IMR-90 (cell line): ENCODE results near the gene ITFG2. TPM values are rescaled to one million over a fixed set of nuclear protein-coding genes. Genes with fewer than 3 reads are reported as not detected.

Experiments used
- BHLHE40 ChIP-seq: fragments of 150-350 bp; IDR thresholded peaks from 2 replicates; pipeline ENCODE4 v1.6.1; 2016; ENCODE audit warnings: mild to moderate bottlenecking, low read depth, low read length
- CEBPB ChIP-seq: IDR thresholded peaks from 2 replicates; pipeline ENCODE4 v1.6.1; 2012; ENCODE audit warnings: low read depth, low read length, improper control_type of control experiment
- MAZ ChIP-seq: IDR thresholded peaks from 2 replicates; pipeline ENCODE4 v1.6.1; 2012; ENCODE audit warnings: low read depth, mild to moderate bottlenecking, low read length, improper control_type of control experiment, moderate library complexity, borderline replicate concordance
- MXI1 ChIP-seq: IDR thresholded peaks from 2 replicates; pipeline ENCODE4 v1.6.1; 2012; ENCODE audit warnings: low read depth, mild to moderate bottlenecking, low read length, moderate library complexity, borderline replicate concordance
- SMC3 ChIP-seq: fragments of 150-350 bp; IDR thresholded peaks from 2 replicates; pipeline ENCODE4 v1.6.1; 2016; ENCODE audit warnings: low read depth, mild to moderate bottlenecking, antibody characterized with exemption, low read length, moderate library complexity
- USF2 ChIP-seq: fragments of 150-350 bp; IDR thresholded peaks from 2 replicates; pipeline ENCODE4 v1.6.1; 2017; ENCODE audit warnings: mild to moderate bottlenecking, antibody characterized with exemption, low read length, low read depth
- polyA plus RNA-seq, 3 experiments: library from polyadenylated mRNA; depleted of rRNA; stranded (reverse); fragments of >200 nt; gene quantifications; 2 replicates each; pipeline ENCODE4 v1.2.3, GENCODE V29; 2012; ENCODE audit warnings: low replicate concordance in 1 of 3
- total RNA-seq: library from RNA; depleted of rRNA; stranded (reverse); fragments of >200 nt; gene quantifications from 2 replicates; pipeline ENCODE4 v1.2.3, GENCODE V29; 2012

ITFG2 gene
- total and polyA plus RNA-seq, 2 of the 4 experiments (the other 2 are of a cell fraction) = 20.3 to 25.5 TPM

- peak; percentile 92 for TF ChIP-seq USF2
- peak; percentile 76 for TF ChIP-seq CEBPB
- TF ChIP-seq BHLHE40 = peak; percentile 98
- TF ChIP-seq SMC3 = no peak
- peak; percentile 81 for TF ChIP-seq MXI1
- TF ChIP-seq MAZ = peak; percentile 42; the same call in 1 of the 2 replicates
Measured at GRCh38 chr12:2812290-2813213, at the start of gene ITFG2 (continued).
